BLaER1 treated with 17β-estradiol and CSF1 and Interleukin-3, amounts not matched to agents 10 nM and 100 nM (cell line): ENCODE results near the gene OBSCN.

ENCODE experiments used
- H3K27ac ChIP-seq, 11 experiments: shearing (Covaris generic); formaldehyde crosslinking; 2 replicates each; pipeline ENCODE4 v1.8.1; 2022
- H3K27me3 ChIP-seq, 11 experiments: shearing (Covaris generic); formaldehyde crosslinking; 2 replicates each; pipeline ENCODE4 v1.8.1; 2022
- H3K36me3 ChIP-seq, 11 experiments: shearing (Covaris generic); formaldehyde crosslinking; 2 replicates each; pipeline ENCODE4 v1.8.1; 2022
- H3K4me1 ChIP-seq, 10 experiments: shearing (Covaris generic); formaldehyde crosslinking; 2 replicates each; pipeline ENCODE4 v1.8.1; 2022
- H3K4me2 ChIP-seq, 11 experiments: shearing (Covaris generic); formaldehyde crosslinking; 2 replicates each; pipeline ENCODE4 v1.8.1; 2022
- H3K4me3 ChIP-seq, 10 experiments: shearing (Covaris generic); formaldehyde crosslinking; 2 replicates each; pipeline ENCODE4 v1.8.1; 2022
- H3K9ac ChIP-seq, 11 experiments: shearing (Covaris generic); formaldehyde crosslinking; 2 replicates each; pipeline ENCODE4 v1.8.1; 2022
- H3K9me3 ChIP-seq, 11 experiments: shearing (Covaris generic); formaldehyde crosslinking; replicated peaks in 1 of 11; 2 replicates each; pipeline ENCODE4 v1.8.1; 2022
- H4K20me1 ChIP-seq, 11 experiments: shearing (Covaris generic); formaldehyde crosslinking; 2 replicates each; pipeline ENCODE4 v1.8.1; 2022
- Cebpa-rat ChIP-seq, 11 experiments: shearing (Covaris generic); IDR thresholded peaks; 2 replicates each; pipeline ENCODE4 v1.8.1; 2022

Gene OBSCN

DNA sequence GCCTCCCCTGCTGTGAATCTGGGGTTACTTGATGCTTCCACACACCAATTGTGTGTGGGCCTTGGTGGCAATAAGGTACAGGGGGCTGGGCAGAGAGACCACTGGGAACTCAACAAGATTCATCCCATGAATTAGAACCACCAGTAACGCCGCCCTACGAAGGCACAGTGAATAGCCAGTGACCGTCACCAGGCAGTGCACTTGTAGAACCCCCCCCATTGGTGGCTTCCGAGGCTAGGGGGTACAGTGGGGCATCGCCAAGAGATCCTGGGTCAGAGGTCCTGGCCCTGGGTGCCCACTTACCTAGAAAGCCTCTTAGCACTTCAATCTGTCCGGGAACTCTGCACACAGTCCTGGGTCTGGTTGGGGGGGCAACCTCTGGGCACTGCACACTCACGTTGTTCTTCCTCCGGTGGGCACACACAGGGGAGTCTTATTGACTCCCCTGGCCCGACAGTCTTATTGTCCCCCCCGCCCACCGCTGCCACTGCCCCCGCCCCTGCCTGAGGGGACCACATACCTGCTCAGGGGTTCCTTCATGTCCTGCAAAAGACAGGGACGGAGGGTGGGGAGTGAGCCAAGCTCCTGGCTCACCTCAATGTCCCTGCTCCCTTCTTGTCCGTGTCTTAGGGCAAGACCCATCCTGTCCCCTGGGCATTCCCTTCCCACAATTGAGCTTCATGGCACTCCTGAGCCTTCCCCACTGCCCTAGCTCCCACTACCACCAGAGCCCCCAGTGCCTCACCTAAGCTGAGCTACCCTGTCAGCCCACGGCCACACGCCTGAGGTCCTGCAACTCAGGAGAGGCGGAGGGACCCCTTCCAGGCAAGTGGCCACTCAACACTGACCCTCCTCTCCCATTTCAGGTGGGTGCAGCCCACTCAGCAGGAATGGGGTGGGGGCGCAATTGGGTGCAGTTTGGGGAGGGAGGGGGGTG, 201.3 kb downstream of the OBSCN start:
- Histone ChIP-seq H3K27ac (no peak overlapping the region), H3K4me1 (peaks cover 28 to 38% (median 32%) of the 10 kb centered on the region in 10 experiments), H4K20me1 (peaks cover 16 to 74% (median 31%) of the 10 kb centered on the region in 11 experiments; a peak in 21 of 22 replicates), H3K9ac (0 out of 22 replicates have a peak overlapping the region, but pooled peaks of 1 of the 11 experiments have one; percentile 5), H3K4me3 (no peak overlapping the region), H3K36me3 (peaks cover 5 to 27% (median 7%) of the 10 kb centered on the region in 11 experiments; a peak in 19 of 22 replicates), H3K27me3 (peaks cover 0 to 8% (median 0%) of the 10 kb centered on the region in 11 experiments; a peak in 7 of 22 replicates), H3K4me2 (peak overlapping the region in 7 of 11 experiments; percentile 91 to 98 (median 92); a peak in 11 of 22 replicates), H3K9me3 (no peaks in the 10 kb centered on the region)
- no peak for TF ChIP-seq Cebpa-rat (IDR thresholded peaks at IDR 0.05)

GRCh38 chr1:228410015-228410414, 202.2 kb downstream of the OBSCN start:
- no peak; a peak in 1 of 22 replicates for TF ChIP-seq Cebpa-rat (IDR thresholded peaks at IDR 0.05)
- no peak overlapping the region for H3K9ac ChIP-seq
- H3K4me2 ChIP-seq, result peak overlapping the region in 1 of 11 experiments; percentile 21; a peak in 1 of 22 replicates
- H4K20me1 ChIP-seq, result peaks cover 9 to 74% (median 28%) of the 10 kb centered on the region in 11 experiments; a peak in 21 of 22 replicates
- no peak overlapping the region for H3K27ac ChIP-seq
- no peak overlapping the region for H3K4me3 ChIP-seq
- peaks cover 6 to 16% (median 9%) of the 10 kb centered on the region in 11 experiments for H3K27me3 ChIP-seq
- peaks cover 19 to 30% (median 23%) of the 10 kb centered on the region in 10 experiments for H3K4me1 ChIP-seq
- peaks cover 0 to 27% (median 3%) of the 10 kb centered on the region in 11 experiments; a peak in 10 of 22 replicates for H3K36me3 ChIP-seq
- H3K9me3 ChIP-seq, result no peaks in the 10 kb centered on the region

DNA sequence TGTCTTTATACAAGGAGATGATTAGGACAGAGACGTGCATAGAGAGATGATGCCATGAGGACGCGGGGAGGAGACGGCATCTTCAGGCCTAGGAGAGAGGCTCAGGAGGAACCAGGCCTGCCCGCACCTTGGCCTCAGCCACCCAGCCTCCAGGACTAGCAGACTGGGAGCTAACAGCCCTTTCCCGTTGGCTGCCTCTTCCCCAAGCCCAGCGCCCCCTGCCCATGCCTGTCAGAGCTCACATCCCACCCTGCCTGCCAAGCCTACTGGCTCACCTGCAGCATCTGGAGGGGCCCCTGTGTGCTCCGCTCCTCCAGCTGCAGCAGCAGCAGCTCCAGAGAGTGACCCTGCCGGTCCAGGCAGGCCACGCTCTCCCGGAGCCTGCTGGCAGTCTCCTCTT, 202.8 kb downstream of the OBSCN start:
- no peak for TF ChIP-seq Cebpa-rat (IDR thresholded peaks at IDR 0.05)
- Histone ChIP-seq H3K9me3 (0 out of 22 replicates have a peak, but pooled peaks cover 0 to under 1% (median 0%) of the 10 kb centered on the region in 11 experiments), H3K4me2 (no peak overlapping the region)

DNA sequence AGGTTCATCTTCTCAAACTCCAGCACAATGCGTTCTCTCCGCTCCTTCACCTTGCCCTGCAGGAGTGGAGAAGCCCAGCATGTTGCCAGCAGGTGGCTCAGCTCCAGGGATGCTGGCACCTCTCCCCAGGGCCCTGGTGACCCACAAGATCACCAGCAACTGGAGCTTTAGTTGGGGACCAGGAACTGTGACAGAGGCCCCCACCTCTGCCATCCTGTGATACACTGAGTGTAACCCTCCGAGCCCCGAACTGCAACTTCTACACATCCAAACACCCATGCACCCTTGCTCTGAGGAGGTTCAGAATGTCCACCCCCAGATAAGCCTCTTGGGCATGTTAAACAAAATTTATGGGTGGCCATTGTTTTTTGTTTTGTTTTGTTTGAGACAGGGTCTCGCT, 203.3 kb downstream of the OBSCN start:
- peaks cover 14 to 25% (median 17%) of the 10 kb centered on the region in 10 experiments for H3K4me1 ChIP-seq
- TF ChIP-seq Cebpa-rat (IDR thresholded peaks at IDR 0.05), result no peak
- H3K27ac ChIP-seq, result no peak overlapping the region

More for the DNA sequence above, 202.8 kb downstream of the OBSCN start:
- Histone ChIP-seq H3K27me3 (peaks cover 13 to 23% (median 15%) of the 10 kb centered on the region in 11 experiments), H3K9ac (no peak overlapping the region), H3K4me1 (peaks cover 14 to 25% (median 17%) of the 10 kb centered on the region in 10 experiments), H4K20me1 (peaks cover 8 to 74% (median 24%) of the 10 kb centered on the region in 11 experiments; a peak in 21 of 22 replicates), H3K27ac (no peak overlapping the region), H3K36me3 (peaks cover 0 to 27% (median 3%) of the 10 kb centered on the region in 11 experiments; a peak in 9 of 22 replicates), H3K4me3 (no peak overlapping the region)

DNA sequence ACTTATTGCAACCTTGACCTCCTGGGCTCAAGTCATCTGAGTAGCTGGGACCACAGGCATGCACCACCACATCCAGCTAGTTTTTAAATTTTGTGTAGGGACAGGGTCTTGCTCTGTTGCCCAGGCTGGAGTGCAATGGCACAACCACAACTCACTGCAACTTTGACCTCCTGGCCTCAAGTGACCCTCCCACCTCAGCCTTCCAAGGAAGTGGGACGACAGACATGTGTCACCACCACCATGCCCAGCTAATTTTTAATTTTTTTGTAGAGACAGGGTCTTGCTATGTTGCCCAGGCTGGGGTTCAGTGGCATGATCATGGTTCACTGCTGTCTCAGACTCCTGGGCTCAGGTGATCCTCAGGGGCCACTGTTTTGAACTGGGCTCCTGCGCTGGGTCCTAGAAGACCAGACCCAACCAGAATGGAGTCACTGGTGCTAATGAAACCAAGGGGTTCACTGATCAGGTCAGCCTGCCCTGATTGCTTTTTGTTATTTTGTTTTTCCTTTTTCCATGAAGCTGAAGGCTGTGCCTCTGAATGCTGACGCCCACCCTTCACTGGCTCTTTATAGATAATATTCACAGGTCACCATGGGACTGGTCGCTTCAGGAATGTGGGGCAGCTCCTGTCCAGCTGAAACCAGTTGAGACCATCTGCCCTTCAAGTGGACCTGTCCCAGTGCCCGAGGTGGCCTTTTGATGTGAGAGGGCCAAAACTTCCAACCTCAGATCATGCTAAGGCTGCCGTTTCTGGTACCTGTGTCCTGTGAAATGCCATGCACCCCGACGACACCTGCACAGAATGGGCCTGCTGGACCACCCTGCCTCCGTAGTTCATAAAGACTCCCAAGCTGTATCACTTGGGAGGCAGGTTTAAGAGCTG, 203.9 kb downstream of the OBSCN start:
- Histone ChIP-seq H3K9me3 (peaks cover 0 to 7% (median 0%) of the 10 kb centered on the region in 11 experiments; a peak in 1 of 22 replicates), H3K27ac (no peak overlapping the region), H4K20me1 (peaks cover 0 to 73% (median 25%) of the 10 kb centered on the region in 11 experiments; a peak in 18 of 22 replicates), H3K4me2 (no peak overlapping the region), H3K9ac (no peak overlapping the region), H3K4me1 (peaks cover 14 to 25% (median 17%) of the 10 kb centered on the region in 10 experiments), H3K36me3 (peaks cover 0 to 27% (median 3%) of the 10 kb centered on the region in 11 experiments; a peak in 9 of 22 replicates), H3K4me3 (no peak overlapping the region), H3K27me3 (peaks cover 23 to 34% (median 26%) of the 10 kb centered on the region in 11 experiments)
- no peak for TF ChIP-seq Cebpa-rat (IDR thresholded peaks at IDR 0.05)

More for the DNA sequence above, 203.3 kb downstream of the OBSCN start:
- peaks cover 0 to 27% (median 3%) of the 10 kb centered on the region in 11 experiments; a peak in 9 of 22 replicates for H3K36me3 ChIP-seq
- no peak overlapping the region for H3K4me3 ChIP-seq
- H3K9me3 ChIP-seq, result peaks cover 0 to 5% (median 0%) of the 10 kb centered on the region in 11 experiments; a peak in 1 of 22 replicates
- no peak overlapping the region for H3K4me2 ChIP-seq
- no peak overlapping the region for H3K9ac ChIP-seq
- H4K20me1 ChIP-seq, result peaks cover 4 to 74% (median 27%) of the 10 kb centered on the region in 11 experiments; a peak in 19 of 22 replicates
- peaks cover 17 to 27% (median 20%) of the 10 kb centered on the region in 11 experiments for H3K27me3 ChIP-seq

- H3K4me1 ChIP-seq, result peaks cover 0 to 12% (median 4%) of the 10 kb centered on the region in 10 experiments; a peak in 16 of 20 replicates
- no peak overlapping the region for H3K4me2 ChIP-seq
- H3K27ac ChIP-seq, result no peak overlapping the region
- peaks cover 0 to 7% (median 0%) of the 10 kb centered on the region in 11 experiments; a peak in 1 of 22 replicates for H3K9me3 ChIP-seq
- H3K27me3 ChIP-seq, result peaks cover 33 to 50% (median 43%) of the 10 kb centered on the region in 11 experiments
- H3K9ac ChIP-seq, result no peak overlapping the region
- no peak overlapping the region for H3K4me3 ChIP-seq
- no peak for TF ChIP-seq Cebpa-rat (IDR thresholded peaks at IDR 0.05)
- peaks cover 0 to 27% (median 3%) of the 10 kb centered on the region in 11 experiments; a peak in 9 of 22 replicates for H3K36me3 ChIP-seq
- peaks cover 3 to 75% (median 21%) of the 10 kb centered on the region in 11 experiments; a peak in 19 of 22 replicates for H4K20me1 ChIP-seq
These were observed 205.6 kb downstream of the OBSCN start for GRCh38 chr1:228413241-228414010.

- H3K36me3 ChIP-seq, result peaks cover 0 to 27% (median 3%) of the 10 kb centered on the region in 11 experiments; a peak in 9 of 22 replicates
- H3K9ac ChIP-seq, result no peak overlapping the region
- H3K4me3 ChIP-seq, result no peak overlapping the region
- H3K27ac ChIP-seq, result no peak overlapping the region
- peaks cover 0 to 74% (median 21%) of the 10 kb centered on the region in 11 experiments; a peak in 18 of 22 replicates for H4K20me1 ChIP-seq
- H3K4me1 ChIP-seq, result peaks cover 0 to 6% (median 0%) of the 10 kb centered on the region in 10 experiments; a peak in 4 of 20 replicates
- H3K4me2 ChIP-seq, result no peak overlapping the region
- TF ChIP-seq Cebpa-rat (IDR thresholded peaks at IDR 0.05), result no peak
- H3K9me3 ChIP-seq, result peaks cover 0 to 7% (median 0%) of the 10 kb centered on the region in 11 experiments; a peak in 1 of 22 replicates
- peaks cover 33 to 54% (median 45%) of the 10 kb centered on the region in 11 experiments for H3K27me3 ChIP-seq
These were observed 206.8 kb downstream of the OBSCN start for GRCh38 chr1:228414511-228415211.
